H1 (cell line): ENCODE results near the gene ARHGEF25. TPM values are rescaled to one million over a fixed set of nuclear protein-coding genes. Genes with fewer than 3 reads are reported as not detected.

ENCODE experiments used
- ASH2L ChIP-seq: fragments of 200-600, 300-600 bp; sonication (generic); IDR thresholded peaks from one replicate; pipeline ENCODE4 v1.7.1; 2017; ENCODE audit warnings: low read length
- BCL11A ChIP-seq, 2 experiments: IDR thresholded peaks; one replicate each; pipeline ENCODE4 v1.6.1; 2011; ENCODE audit warnings: low read depth in 2 of 2, low read length in 2 of 2, mild to moderate bottlenecking in 2 of 2
- SP1 ChIP-seq: IDR thresholded peaks from 2 replicates; pipeline ENCODE4 v1.6.1; 2011; ENCODE audit warnings: low read depth, low read length
- polyA plus RNA-seq, 7 experiments: library from polyadenylated mRNA; depleted of rRNA in 3 of 7; stranded (reverse) in 5 of 7; unstranded in 2 of 7; fragments of >200 nt in 5 of 7; fragments of 200-250 nt in 2 of 7; gene quantifications; 1 replicate in 5 of 7; 2 replicates in 1 of 7; 4 replicates in 1 of 7; pipeline versions ENCODE4 v1.2.1 to v1.2.3, GENCODE V29; 2011 to 2013; ENCODE audit warnings: missing spikeins in 2 of 7, mixed read lengths in 2 of 7
- total RNA-seq: library from RNA; stranded (reverse); fragmentation: NEBNext Ultra II Directional; extraction: Animal tissue kit (Norgen Biotek cat#: 25700); gene quantifications from 2 replicates; pipeline ENCODE4 v1.2.1, GENCODE V29; 2021
- TF ChIP-seq, protein P1 (sequence below): IDR thresholded peaks from 2 replicates; pipeline ENCODE4 v1.6.1; 2011; ENCODE audit warnings: low read length, improper control_type of control experiment

Gene ARHGEF25
- total and polyA plus RNA-seq, 2 of the 8 experiments (the other 6 are each of a cell fraction or from before 2014, with no cell fraction given), result 5.9 to 8.8 TPM

DNA sequence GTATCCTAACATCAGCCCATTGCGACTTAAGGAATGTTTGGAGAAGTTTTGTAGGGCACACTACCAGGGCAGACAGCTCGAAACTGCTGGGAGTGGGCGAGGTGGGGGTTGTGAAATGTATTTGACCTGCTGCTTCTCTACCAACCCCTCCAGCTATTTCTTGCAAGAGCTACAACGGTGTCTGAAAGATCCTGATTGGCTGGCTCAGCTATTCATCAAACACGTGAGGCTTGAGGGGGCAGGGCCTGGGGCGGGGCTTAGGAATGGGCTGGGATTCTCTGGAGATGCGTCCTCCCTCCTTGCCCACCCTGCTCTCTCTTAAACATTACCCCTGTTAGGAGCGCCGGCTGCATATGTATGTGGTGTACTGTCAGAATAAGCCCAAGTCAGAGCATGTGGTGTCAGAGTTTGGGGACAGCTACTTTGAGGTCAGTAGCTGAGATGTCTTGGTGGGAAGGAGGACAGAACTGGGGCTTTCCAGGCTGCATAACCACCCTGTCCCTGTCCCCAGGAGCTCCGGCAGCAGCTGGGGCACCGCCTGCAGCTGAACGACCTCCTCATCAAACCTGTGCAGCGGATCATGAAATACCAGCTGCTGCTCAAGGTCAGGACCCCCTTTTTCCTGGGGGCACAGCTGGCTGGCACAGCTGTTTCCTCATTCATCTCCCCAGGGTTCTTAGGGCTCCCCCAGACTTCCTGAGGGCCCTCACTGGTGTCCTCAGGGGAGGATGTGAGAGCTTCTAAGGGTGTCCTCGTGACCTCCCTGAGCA lies 3.1 kb downstream of the ARHGEF25 start (continued):
- no peak for TF ChIP-seq BCL11A (IDR thresholded peaks at IDR 0.05; ENCODE audit: low read depth in 2 of 2, low read length in 2 of 2)
- TF ChIP-seq, protein P1, sequence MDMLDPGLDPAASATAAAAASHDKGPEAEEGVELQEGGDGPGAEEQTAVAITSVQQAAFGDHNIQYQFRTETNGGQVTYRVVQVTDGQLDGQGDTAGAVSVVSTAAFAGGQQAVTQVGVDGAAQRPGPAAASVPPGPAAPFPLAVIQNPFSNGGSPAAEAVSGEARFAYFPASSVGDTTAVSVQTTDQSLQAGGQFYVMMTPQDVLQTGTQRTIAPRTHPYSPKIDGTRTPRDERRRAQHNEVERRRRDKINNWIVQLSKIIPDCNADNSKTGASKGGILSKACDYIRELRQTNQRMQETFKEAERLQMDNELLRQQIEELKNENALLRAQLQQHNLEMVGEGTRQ, result peak; percentile 82
- TF ChIP-seq ASH2L, result no peak
- TF ChIP-seq SP1, result 0 out of 2 replicates have a peak, but pooled peaks have one; percentile 44
